A172 (cell line): Measurements from ENCODE around the gene FAM234A. TPM values are rescaled to one million over a fixed set of nuclear protein-coding genes. Genes with fewer than 3 reads are reported as not detected.
"Not testable (repeated sequence)": the region's sequence is repeated elsewhere in the genome, so short reads cannot be mapped to it uniquely, and the experiment has no call there.

Experiments used
- DNase-seq: peaks from one replicate; pipeline ENCODE4 v3.0.0-alpha.2; 2015; ENCODE audit warnings: low spot score
- total RNA-seq: library from RNA; depleted of rRNA; stranded (reverse); fragments of >200 nt; shearing (Covaris generic); gene quantifications from 2 replicates; pipeline ENCODE4 v1.2.3, GENCODE V29; 2014

FAM234A gene
- total RNA-seq, 1 experiment from 2014 or later = 72.1 TPM

DNA sequence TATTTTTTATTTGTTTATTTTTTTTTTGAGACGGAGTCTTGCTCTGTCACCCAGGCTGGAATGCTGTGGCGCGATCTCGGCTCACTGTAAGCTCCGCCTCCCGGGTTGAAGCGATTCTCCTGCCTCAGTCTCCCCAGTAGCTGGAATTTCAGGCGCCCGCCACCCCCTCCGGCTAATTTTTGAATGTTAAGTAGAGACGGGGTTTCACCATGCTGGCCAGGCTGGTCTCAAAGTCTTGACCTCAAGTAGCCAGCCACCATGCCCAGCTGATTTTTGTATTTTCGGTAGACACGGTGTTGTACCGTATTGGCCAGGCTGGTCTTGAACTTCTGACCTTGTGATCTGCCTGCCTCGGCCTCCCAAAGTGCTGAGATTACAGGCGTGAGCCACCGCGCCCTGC, 4.3 kb upstream of the FAM234A start:
- not testable (repeated sequence) for DNase-seq

- no peak for DNase-seq
These were observed 3.7 kb upstream of the FAM234A start for GRCh38 chr16:230949-231348.

- no peak for DNase-seq
These were observed 5.3 kb downstream of the FAM234A start for GRCh38 chr16:239948-240277.

- DNase-seq = no peak
These were observed 5.9 kb downstream of the FAM234A start for GRCh38 chr16:240559-240958.

GRCh38 chr16:242281-242680, 7.7 kb downstream of the FAM234A start:
- DNase-seq = no peak

GRCh38 chr16:243348-243747, 8.7 kb downstream of the FAM234A start:
- DNase-seq = no peak

DNA sequence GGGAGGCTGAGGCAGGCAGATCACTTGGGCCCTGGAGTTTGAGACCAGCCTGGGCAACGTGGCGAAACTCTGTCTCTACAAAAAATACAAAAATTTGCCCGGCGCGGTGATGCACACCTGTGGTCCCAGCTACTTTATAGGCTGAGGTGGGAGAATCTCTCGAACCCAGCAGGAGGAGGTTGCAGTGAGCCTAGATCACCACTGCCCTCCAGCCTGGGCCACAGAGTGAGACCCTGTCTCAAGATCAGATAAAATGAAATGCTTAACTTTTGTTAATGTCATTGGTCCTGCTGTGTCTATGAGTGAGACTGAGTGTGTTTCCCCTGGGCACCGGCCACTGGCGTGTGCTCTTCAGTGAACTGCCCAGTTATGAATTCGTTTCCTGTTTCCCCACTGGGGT, 10.5 kb downstream of the FAM234A start:
- no peak for DNase-seq

GRCh38 chr16:247027-247426, 12.4 kb downstream of the FAM234A start:
- no peak for DNase-seq

DNA sequence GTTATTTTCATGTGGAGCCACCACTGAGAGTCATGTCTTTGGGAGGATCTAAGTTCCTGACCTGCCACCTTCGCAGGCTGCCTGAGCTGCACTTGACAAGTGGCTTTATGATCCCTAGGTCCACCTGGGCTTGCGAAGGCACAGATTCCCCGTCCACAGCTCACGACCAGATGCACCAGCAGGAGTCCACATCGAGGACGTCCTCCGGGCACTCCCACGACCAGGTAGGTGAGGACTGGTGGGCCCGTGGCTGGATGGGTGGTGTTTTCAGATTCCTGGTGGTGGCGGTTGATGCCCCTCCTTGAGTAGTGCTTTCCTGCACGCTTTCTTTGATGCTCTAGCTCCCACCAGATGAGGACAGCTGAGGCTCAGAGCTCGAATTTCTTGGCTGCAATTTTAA, 14.8 kb downstream of the FAM234A start:
- DNase-seq = no peak

- DNase-seq = no peak
These were observed 18.0 kb downstream of the FAM234A start for GRCh38 chr16:252366-253337.

DNA sequence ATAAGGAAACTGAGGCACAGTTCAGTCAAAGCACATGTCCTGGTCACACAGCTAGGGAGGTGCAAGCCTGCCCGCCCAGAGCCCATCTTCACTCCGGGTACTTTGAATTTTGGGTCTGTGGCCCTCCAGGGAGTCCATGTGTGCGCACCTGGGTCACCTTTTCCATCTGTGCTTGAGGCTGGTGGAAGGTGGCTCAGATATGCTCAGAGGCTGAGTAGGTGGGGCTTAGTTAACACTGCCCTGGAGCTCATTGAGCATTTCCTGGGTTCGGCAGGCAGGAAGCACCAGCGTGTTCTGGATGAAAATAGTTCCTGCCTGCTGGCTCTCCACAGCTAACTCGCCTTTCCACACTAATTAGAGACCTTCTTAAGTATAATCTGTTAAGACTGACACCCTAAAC, 19.2 kb downstream of the FAM234A start:
- DNase-seq = no peak

- no peak for DNase-seq
These were observed 19.8 kb downstream of the FAM234A start for GRCh38 chr16:254461-254860.

DNA sequence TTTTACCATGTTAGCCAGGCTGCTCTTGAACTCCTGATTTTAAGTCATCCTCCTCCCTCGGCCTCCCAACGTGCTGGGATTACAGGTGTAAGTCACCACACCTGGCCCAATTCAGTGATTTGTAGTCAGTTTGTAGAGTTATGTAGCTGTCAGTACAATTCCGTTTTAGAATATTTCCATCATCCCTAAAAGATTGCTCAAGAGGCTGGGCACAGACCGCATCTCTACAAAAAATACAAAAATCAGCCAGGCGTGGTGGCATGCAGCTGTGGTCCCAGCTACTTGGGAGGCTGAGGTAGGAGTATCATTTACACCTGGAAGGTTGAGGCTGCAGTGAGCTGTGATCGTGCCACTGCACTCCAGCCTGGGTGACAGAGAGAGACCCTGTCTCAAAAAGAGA, 20.6 kb downstream of the FAM234A start:
- DNase-seq = no peak

- DNase-seq = not testable (repeated sequence)
These were observed 23.5 kb downstream of the FAM234A start for GRCh38 chr16:258091-258490.

GRCh38 chr16:259226-259625, 24.6 kb downstream of the FAM234A start:
- DNase-seq = no peak

DNA sequence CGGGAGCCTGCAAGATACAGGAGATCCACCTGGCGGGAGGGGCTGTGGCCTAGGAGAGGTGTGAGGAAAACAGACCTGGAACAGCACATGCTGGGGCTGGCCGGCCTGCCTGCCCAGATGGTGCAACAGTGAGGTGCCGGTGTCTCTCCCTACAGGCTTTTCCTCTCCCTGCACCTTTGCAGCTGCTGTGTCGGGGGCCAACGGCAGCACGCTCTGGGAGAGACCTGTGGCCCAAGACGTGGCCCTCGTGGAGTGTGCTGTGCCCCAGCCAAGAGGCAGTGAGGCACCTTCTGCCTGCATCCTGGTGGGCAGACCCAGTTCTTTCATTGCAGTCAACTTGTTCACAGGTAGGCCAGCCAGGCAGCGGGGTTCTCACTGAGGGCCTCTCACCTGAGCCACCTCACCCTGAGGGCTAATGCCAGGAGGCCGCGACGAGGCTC, 25.2 kb downstream of the FAM234A start:
- no peak for DNase-seq

- DNase-seq = no peak
These were observed 25.7 kb downstream of the FAM234A start for GRCh38 chr16:260326-260725.

- no peak for DNase-seq
These were observed 26.5 kb downstream of the FAM234A start for GRCh38 chr16:261031-261691.

DNA sequence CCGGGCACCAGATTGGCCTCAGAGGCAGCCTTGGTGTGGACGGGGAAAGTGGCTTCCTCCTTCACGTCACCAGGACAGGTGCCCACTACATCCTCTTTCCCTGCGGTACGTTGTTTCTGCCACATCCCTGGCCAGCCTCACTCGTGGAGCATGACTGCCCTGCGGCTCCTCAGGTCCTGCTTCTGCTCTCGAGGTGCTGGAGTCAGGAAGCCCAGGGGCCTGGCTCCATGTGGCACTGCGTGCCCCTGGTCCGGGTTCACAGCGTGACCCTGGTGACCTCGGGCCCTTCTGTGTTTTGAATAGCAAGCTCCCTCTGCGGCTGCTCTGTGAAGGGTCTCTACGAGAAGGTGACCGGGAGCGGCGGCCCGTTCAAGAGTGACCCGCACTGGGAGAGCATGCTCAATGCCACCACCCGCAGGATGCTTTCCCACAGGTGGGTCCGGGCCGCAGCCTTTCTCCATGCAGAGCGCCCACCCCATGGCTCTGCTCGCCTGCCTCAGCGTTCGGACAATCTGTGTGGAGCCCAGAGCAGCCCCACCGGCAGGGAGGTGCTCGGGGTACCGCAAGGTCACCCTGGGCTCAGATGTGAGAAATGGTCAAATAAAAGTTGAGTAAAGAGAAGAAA, 27.6 kb downstream of the FAM234A start:
- no peak for DNase-seq

DNA sequence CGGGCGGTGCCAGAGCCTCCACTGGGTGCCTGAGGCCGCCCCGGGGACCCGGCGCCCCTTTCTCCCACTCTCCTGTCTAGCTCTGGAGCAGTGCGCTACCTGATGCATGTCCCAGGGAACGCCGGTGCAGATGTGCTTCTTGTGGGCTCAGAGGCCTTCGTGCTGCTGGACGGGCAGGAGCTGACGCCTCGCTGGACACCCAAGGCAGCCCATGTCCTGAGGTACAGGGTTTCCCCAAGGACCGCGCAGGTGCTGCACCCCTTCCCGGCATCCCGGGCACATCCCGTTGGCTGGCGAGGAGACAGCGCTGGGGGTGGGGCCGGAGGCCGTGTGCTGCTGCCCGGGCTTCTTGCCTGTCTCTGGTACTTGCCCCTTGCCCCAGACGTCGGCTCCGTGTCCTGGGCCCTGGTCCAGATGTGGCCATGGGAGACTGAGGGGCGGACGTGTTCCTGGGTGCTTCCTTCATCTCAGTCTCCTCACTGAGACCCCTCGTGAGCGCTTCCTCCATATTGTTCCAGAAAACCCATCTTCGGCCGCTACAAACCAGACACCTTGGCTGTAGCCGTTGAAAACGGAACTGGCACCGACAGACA, 28.7 kb downstream of the FAM234A start:
- DNase-seq = no peak

DNA sequence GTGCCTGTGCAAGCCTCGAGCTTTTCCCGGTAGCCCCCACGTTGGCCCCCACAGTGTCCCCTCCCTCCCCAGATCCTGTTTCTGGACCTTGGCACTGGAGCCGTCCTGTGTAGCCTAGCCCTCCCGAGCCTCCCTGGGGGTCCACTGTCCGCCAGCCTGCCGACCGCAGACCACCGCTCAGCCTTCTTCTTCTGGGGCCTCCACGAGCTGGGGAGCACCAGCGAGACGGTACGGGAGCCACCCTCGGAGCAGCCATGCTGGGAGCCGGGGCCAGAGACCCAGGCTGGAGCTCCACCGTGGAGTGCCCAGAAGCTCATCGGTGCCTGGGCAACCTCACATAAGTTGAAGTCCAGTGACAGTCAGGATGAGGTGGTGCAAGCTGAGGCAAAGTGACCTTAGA, 29.3 kb downstream of the FAM234A start:
- DNase-seq = no peak

DNA sequence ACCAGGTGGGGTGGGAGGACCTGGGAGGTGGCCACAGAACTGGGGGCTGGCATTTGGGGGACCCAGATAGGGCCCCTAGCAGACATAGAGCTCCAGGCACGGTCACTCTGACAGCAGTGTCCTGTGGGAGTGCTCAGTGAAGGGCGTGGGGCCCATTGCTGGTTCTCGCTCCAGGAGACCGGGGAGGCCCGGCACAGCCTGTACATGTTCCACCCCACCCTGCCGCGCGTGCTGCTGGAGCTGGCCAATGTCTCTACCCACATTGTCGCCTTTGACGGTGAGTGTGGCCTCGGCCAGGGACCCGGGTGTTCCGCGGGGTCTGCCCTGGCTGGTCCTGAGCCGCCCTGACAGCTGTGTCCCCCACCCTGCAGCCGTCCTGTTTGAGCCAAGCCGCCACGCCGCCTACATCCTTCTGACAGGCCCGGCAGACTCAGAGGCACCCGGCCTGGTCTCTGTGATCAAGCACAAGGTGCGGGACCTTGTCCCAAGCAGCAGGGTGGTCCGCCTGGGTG, 29.9 kb downstream of the FAM234A start:
- DNase-seq = no peak
